ENCODE measurements around the gene S100A7.

DNA sequence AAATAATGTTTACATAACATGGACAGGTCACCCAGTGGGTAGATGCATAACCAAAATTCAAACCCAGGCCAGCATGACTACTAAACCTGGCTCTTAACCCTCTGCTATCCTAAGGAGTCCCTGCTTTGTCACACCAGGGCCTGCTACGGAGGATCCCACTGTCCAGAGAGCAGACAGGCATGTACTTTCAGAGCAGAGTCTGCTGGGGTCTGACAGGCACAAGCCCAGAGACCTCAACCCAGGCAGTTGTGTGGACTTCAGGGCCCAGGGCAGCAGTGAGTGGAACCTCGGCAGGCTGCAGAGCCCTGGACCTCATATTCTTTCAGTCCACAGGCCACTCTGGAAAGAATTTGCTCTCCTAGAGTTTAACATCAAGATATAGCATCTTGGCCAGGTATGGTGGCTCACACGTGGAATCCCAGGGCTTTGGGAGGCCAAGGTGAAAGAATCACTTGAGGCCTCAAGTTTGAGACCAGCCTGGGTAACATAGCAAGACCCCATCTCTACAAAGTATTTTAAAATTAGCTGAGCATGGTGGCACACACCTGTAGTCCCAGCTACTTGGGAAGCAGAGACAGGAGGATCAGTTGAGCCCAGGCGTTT, 16.1 kb upstream of the S100A7 start:
- TF ChIP-seq, protein P1, sequence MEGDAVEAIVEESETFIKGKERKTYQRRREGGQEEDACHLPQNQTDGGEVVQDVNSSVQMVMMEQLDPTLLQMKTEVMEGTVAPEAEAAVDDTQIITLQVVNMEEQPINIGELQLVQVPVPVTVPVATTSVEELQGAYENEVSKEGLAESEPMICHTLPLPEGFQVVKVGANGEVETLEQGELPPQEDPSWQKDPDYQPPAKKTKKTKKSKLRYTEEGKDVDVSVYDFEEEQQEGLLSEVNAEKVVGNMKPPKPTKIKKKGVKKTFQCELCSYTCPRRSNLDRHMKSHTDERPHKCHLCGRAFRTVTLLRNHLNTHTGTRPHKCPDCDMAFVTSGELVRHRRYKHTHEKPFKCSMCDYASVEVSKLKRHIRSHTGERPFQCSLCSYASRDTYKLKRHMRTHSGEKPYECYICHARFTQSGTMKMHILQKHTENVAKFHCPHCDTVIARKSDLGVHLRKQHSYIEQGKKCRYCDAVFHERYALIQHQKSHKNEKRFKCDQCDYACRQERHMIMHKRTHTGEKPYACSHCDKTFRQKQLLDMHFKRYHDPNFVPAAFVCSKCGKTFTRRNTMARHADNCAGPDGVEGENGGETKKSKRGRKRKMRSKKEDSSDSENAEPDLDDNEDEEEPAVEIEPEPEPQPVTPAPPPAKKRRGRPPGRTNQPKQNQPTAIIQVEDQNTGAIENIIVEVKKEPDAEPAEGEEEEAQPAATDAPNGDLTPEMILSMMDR (IDR thresholded peaks at IDR 0.05; ENCODE audit: insufficient read depth, low read length, poor library complexity, severe bottlenecking): no peak
- TF ChIP-seq EZH2phosphoT487 (conservative IDR thresholded peaks at IDR 0.05; ENCODE audit: low read length): no peak

All from SU-DHL-6 (cell line).